NT2/D1 (cell line): ENCODE results near the gene NXPH4.

Experiments
- SUZ12 ChIP-seq: IDR thresholded peaks from 2 replicates; pipeline ENCODE4 v1.6.1; 2011; ENCODE audit not compliant: insufficient read length, insufficient read depth; ENCODE audit errors: extremely low read depth
- YY1 ChIP-seq: IDR thresholded peaks from 2 replicates; pipeline ENCODE4 v1.6.1; 2011; ENCODE audit not compliant: insufficient read length, insufficient read depth
- ZNF274 ChIP-seq: IDR thresholded peaks from 2 replicates; pipeline ENCODE4 v1.6.1; 2011; ENCODE audit warnings: mild to moderate bottlenecking, low read depth, low read length

DNA sequence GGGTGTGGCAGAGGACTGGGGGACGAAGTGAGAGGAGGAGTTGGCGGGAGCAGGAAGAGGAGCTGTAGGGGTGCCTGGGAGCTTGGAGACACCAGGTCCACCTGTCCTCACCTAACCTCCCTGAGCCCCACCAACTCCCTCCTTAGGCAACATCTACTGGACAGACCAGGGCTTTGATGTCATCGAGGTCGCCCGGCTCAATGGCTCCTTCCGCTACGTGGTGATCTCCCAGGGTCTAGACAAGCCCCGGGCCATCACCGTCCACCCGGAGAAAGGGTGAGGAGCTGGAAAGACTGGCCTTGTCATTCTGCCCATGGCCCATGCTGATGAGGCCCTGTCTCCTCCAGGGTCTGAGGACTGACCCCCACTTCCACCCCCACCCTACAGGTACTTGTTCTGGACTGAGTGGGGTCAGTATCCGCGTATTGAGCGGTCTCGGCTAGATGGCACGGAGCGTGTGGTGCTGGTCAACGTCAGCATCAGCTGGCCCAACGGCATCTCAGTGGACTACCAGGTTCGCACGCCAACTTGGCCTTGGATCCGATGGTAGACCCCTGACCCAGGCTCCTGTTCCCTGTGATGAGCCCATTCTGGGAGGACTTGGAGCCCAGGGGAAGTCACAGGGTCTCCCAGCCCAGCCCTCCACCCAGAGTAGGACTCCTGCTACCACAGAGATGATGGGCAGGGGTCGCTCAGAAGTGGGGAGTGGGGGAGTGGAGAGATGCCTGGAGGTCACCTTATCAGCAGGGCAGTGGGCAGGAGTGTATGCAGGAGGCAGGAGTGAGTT, 32.5 kb upstream of the NXPH4 start:
- no peak for TF ChIP-seq YY1
- TF ChIP-seq SUZ12: no peak
- TF ChIP-seq ZNF274: no peak
